Measurements from ENCODE around the gene COL15A1.

Gene COL15A1

DNA sequence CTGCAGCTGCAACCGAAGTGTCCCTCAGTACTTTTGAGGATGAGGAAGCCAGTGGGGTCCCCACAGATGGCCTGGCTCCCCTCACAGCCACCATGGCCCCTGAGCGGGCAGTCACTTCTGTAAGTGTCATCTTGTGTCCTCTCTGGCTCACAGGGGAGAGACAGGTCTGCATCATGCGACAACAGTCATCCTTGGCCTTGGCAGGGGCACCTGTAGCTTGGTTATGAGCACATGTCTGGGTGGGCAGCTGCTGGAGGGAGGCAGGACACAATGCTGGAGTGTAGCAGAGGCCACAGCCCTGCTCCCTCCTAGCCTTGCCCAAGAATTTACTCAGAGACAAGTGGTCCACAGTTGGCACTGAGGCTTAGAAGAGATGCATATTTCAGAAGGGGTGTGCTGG is 71.7 kb downstream of the COL15A1 start:
- no peak for DNase-seq (ENCODE audit: low read depth)

DNA sequence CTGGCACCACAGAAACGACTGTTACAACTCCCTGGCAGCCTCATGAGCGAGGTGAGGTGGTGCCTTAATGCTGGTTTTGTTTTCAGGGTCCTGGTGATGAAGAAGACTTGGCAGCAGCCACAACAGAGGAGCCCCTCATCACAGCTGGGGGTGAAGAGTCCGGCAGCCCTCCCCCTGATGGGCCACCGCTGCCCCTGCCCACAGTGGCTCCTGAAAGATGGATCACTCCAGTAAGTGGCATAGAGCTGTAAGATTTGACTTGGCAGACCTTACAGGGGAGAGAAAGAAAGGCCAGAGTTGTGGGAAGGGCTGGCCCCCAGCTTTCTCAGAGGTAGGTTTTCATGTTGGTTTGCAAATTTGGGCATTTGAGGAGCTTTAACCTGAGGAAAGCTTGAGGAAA is 72.2 kb downstream of the COL15A1 start:
- no peak for DNase-seq (ENCODE audit: low read depth)

DNA sequence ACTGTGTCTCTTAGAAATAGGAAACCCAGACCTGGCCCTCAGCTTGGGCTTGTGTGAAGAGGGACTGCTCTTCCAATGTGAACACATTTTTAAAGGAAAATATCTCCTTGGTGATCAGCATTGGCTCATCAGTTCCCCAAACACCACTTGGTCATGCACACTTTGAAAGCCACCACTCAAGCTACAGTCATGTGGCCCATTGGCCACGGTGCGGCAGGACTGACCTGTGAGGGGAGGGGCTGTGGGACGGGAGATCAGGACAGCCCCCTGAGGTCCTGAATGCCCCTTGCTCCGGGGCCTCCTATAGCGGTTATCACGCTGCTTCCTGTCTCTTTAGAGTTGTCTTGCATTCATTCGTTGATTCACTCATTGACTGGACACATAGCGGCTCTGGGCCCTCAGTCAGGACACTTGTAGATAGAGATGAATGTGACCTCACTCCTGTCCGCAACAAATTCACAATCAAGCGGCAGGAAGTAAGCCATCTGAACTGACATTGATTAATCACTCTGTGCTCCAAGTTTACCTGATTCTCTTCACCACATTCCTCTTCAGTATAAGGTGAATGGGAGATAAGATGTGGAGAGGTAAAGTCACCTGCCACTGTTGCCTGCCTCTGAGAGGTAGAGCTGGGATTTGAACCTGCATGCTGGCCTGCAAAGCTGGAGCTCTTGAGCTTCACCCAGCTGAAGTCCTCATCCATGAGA is 73.1 kb downstream of the COL15A1 start:
- no peak for DNase-seq (ENCODE audit: low read depth)

DNA sequence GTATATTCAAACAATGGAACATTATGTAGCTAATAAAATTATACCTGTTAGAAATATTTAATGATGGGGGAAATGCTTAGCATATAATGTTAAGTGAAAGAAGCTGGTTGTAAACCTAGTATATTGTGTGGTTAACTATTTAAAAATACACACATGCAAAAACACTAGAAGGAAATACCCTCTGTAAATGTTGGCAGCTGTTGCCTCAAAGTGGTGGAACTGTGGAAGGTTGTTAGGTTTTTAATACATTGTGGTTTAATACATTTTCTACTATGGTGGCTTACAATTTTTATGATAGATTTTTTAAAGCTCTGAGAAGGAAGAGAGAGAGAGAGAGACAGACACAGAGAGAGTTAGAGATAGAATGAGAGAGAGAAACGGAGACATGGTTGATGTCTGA is 74.9 kb downstream of the COL15A1 start:
- DNase-seq (ENCODE audit: low read depth), result no peak

DNA sequence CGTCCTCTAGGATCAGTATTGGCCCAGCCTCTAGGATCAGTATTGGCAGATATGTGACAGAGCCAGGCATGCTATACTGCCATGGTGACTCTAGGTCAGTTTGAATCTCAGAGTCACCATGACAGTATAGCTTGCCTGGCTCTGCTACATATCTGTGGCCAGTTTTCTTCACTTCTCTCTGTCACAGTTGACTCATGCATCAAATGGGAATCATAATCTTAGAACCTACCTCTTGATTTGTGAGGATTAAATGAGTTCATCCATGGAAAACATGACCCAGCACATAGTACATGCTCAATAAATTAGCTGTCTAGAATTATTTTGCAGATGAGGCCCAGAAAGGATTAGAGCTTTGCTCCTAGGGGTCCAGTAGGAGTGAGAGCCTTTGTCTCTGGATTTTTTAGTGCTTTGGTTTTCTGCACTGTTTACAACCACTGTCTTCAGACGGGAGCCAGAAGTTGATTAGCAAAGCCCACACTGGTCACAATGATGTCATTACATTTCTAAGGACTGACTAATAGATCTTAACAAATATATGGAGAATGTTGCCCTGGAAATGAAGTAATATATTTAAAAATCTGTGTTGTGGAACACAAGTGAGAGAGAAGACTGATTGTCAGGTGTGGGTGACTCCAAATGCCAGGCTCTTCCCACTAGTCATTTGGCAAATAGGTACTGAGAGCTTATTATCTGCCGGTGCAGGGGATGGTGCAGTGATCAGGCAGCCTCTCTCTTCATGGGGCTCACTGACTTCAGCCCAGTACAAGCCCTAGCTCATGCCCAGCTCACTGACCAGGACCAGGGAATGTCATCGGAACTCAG is 76.0 kb downstream of the COL15A1 start:
- DNase-seq (ENCODE audit: low read depth), result no peak

DNA sequence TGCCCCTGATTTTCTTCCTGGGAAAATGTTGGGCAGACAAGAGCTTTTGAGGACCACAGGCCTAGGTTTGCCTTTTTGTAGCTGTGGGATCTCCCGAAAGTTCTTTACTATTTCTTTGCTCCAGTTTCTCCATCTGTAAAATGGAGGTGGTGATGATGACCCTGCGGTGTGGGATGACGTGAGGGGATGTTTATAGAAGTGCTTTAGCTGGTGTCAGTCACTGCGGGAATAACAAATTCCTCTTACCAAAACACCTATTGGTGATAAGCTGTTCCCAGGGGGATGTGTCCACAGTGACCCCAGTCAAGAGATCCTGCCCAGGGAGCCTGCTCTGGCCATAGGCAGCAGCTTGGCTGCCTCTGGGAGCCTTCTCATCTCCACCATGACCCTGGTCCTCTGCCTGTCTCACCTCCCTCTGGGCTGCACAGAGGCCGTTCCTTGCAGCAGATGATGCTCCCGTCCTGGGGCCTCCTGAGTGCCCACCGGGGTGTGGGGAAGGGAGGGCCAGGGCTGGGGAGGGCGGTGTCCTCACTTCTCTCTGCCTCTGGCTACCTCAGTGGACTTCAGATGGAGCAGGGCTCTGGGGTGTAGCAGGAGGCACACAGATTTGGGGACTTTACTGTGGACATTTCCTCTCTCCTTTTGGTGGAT is 77.2 kb downstream of the COL15A1 start:
- no peak for DNase-seq (ENCODE audit: low read depth)

DNA sequence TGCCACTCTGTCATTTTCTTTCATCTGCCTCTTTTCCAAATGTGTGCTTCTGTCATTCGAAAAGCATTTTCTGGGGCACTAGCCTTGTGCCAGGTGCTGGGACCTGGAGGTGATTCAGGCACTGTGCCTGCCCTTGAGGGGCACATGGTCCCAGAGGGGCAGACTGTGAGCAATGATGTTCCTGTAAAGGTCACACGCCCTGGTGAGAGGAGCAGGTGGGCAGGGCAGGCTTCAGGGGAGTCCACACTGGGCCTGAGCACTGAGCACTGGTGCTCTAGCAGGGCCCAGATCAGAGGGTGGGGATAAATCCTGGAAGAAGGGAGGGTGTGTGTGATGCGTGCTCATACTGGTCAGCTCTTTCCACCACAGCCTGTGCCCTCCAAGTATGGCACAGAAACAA is 77.8 kb downstream of the COL15A1 start:
- DNase-seq (ENCODE audit: low read depth), result no peak

DNA sequence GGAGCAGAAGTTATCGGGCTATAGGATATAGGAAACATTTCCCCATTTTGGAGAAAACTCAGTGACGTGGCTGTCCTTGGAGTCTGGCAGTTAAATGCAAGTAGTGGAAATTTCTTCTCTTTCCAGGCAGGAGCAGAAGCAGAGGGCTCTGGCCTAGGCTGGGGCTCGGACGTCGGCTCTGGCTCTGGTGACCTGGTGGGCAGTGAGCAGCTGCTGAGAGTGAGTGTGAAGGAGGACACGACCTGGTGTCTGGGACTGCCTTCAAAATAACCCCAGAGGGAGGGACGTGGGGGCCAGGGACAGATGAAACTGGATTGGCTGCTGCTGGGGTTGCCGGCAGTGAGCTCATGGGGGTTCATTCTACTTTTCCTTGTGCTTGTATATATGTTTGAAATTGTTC is 79.5 kb downstream of the COL15A1 start:
- DNase-seq (ENCODE audit: low read depth), result no peak

DNA sequence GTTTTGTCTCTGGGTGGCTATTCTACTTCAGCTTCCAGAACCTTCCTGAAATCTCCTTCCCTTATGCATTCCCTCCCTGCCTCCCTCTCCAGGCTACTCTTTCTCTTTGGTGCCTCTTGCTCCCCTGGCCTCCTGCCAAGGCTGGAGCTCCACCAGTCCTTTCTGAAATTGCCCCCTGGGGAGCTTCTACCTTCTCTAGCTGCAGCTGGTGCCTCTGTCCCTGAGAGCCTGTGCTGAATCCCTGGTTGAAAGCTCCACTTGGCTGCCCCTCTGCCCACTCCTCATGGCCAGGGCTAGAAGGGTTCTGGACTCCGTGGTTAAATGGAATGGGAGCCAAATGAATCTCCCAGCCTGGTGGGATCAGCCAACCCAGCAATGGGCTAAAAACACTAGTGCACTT is 80.1 kb downstream of the COL15A1 start:
- DNase-seq (ENCODE audit: low read depth), result no peak

DNA sequence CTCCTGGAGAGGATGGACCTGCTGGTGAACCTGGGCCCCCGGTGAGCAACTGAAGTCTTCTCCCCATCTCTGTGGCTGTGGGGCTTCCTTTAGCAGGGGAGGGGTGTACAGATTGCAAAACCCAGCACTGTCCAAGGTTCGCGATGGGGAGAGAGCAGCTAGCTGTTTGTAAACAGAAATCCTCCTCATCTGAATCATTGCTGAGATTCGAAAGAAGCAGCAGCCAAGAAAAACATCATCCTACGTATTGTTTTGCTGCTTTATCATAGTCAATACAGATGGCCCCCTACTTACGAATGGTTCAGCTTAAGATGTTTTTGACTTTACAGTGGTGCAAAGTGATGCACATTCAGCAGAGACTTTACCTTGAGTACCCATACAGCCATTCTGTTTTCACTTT is 81.3 kb downstream of the COL15A1 start:
- no peak for DNase-seq (ENCODE audit: low read depth)

DNA sequence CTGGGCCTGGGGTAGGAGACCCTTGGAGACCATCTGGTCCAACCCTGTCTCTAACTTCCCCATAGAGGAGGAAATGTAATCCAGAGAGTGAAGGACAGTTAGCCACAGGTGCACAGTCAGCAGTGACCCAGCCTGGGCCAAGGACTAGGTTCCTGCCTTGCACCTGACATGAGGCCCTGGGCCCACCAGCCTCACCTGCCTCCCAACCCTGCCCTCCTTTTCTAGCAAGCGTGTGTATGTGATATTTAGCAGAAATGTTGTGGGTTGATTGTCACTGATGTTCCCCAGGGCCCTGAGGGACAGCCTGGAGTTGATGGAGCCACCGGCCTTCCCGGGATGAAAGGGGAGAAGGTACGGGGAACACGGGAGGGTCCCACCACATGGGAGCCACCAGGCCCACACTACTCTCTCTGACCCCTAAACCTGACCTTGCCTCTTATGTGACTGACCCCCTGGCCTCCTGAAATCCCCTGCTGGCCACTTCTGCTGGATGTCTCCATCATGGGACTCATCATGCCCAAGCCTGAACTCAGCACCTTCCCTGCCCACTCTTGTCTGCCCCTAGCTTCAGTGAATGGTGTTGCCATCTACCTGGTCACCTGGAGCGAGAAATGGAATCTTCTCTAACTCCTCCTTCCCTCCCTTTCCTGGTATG is 82.0 kb downstream of the COL15A1 start:
- DNase-seq (ENCODE audit: low read depth), result no peak

DNA sequence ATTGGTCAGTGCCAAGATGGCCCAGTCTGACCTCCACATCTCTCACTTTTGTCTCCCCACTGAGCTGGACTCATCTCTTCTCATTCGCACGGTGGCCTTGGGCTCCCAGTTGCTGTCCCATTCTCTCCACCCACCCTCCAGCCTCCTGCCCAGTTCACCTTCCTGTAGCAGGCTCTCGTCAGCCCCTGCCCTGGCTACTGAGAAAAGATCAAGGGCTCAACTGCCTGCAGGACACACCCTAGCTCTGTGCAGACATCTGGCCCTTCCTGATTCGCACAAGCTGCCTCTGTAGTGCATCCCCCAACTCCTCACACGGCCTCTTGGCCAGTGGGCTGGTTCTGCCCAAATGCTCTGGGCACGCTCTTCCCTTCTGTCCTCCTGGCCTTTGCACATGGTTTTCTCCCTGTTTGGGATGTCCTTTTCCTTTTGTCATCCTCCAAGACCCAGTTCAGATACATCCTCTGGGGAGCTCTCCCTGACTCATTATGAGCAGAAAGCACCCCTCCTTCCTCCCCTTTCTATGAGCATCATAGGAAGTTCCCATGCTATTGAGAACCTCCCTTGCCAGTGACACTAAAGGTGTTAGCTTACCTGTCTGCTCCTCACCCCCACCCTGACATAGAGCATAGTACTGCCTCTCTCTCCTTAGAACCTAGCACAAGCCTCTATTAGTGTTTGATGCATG is 82.7 kb downstream of the COL15A1 start:
- no peak for DNase-seq (ENCODE audit: low read depth)

DNA sequence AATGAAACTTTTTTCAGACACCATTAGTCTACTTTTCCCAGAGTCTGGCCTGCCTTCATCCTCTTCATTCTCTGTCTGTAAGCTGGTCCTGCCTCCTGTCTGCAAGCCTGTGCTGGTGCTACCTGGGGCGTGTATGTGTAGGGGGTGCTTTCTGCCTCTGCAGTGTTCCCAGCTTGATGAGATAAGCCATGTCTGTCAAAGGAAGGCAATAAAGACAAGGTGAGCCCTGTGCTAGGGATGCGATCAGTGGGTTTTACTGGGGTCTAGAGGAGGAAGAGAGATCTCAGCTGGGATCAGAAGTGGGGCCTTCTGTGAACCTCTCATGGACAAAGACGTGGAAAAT is 83.2 kb downstream of the COL15A1 start:
- no peak for DNase-seq (ENCODE audit: low read depth)

DNA sequence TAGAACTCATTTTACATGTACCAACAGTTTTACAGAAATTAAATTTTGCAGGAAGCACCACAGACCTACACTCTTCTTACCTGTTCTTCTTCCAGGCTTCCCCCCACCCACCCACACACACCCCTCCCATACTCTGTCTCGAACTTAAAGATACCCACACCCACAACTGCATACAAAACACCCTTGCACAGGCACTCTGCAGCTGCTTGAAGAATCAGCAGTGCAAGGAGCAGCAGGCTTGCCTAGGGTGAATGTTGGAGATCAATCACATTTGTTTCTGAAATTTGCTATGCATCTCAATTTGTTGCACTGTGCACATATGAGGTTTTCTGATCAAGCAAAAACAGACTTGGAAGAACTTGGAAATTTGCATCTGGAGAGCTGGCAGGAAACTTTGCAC is 83.7 kb downstream of the COL15A1 start:
- DNase-seq (ENCODE audit: low read depth), result no peak

DNA sequence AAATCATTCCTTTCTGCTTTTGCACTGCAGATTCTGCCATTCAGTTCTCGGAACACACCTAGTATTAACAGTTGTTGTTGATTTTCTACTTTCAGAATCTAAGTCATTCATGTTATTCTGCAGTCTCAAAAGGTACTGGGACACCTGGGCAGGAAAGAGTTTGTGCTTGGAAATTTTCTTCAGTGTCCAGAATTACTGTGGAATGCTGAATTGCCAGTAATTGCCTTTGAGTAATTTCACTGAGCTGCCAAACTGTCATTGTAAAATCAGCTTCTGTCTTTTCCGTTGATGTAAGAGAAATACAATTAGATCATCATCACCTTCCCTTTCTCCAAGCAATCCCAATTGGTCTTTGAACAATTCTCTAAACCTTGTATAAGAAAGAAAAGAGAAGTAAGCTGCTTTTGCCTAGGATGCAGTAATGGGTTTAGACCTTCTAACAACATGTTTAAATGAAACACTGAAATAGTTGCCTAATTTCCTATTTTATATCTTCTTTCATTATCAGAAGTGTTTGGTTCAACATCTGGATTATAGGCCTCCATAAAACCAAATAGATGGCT is 85.5 kb downstream of the COL15A1 start:
- DNase-seq (ENCODE audit: low read depth), result no peak

DNA sequence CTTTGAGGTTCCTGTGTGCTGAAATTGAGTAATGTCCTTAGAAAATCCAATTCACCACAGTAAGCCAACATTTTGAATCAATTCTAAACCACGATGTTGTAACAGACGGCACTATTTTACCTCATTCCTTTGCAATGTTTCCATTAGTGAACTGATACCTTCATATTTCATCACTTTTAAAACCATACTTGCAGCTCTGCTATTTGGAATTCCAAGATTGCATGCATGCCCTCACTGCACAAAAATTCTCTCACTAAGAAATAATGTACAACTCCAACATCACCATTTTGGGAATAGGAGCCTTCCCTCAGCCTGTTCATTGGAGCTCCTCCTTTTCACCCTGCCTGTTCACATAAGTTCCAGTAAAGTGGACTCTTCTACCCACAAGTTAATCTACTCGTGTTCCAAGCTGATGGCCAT is 86.4 kb downstream of the COL15A1 start:
- DNase-seq (ENCODE audit: low read depth), result no peak

DNA sequence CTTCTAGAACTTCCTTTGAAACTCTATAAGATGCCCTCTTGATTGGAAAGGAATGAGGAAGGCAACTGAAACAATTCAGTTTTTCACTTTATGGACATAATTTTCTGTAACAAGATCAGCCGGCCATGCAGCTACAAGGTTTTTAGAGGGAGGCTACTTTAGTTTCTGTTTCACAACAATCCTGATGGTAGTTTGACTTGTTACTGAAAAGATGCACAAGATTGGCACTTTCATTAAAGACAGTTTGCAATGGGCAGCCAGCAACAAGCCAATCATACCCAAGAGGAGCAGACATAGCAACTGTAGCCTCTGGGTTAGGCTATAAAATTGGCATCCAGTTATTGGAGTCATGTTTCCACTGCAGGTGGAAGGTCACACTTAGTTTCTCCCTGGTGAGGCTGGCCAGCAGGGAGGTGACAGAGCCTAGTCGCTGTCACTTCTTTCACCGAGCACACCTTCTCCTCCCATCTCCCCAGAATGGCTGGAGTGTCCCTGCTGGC is 87.0 kb downstream of the COL15A1 start:
- DNase-seq (ENCODE audit: low read depth), result no peak

DNA sequence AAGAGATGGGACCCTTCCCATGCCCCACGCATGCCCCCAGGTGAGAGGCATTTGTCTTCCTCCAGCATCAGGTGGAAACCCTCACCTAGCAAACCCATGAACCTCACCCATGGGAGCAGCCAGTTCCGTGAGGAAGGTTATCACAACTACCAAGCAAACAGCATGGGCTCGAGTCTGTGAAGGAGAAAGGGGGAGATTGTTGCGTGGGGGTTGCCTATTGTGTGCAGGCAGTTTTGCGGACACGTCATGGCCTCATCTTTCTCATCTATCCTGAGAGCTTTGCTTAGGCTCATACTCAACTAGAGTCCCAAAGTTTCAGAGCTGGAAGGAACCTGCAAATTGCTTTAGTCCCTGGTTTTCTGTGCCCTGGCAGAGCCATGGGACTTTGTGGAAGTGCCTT is 87.6 kb downstream of the COL15A1 start:
- no peak for DNase-seq (ENCODE audit: low read depth)

DNA sequence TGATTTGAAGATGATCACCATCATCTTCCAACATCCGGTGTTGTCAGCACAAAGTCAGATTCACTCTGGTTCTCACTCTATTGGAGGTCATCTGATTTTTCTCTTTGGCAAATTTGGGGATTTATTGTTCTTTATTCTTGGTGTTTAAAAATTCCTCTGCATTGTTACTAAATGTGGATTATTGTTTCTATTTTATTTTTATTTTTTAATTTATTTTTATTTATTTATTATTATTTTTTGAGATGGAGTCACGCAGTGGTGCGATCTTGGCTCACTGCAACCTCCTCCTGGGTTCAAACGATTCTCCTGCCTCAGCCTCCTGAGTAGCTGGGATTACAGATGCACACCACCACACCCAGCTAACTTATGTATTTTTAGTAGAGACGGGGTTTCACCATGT is 88.3 kb downstream of the COL15A1 start:
- no peak for DNase-seq (ENCODE audit: low read depth)

DNA sequence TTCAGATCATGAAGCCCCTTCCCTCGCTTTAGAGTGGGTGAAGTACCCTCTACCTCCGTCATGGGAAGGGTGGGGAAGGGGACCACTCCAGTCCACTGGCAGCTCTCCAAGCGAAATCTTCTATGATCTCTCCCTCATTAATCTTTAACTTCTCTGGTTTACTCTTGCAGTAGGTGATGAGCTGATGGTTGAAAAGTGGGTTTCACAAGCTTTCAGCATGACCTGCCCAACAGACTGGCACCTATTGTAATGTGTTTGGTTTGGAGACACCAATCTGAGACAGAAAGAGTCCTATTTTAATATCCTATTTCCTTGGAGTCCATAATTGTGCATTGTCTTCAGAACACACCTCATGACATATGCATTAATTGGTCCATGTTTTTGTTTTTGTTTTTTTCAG is 90.4 kb downstream of the COL15A1 start:
- DNase-seq (ENCODE audit: low read depth), result no peak

DNA sequence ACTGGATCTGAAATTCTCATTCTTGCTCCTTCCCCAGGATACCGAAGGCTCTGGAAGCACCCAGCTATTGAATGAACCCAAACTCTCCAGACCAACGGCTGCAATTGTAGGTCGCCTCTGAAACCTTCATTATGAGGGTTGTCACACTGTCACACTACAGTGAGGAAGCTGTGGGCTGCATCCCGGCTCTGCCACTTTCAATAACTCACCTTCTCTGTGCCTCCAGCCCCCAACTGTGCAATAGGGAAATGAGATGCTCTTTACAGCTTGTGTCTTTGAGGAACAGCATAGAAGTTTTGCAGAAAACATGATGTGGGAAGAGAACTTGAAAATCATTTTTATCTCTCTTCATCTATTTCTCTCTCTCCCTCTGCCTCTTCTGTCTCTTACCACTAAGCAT is 91.6 kb downstream of the COL15A1 start:
- DNase-seq (ENCODE audit: low read depth), result no peak
